ENCODE results near the gene CPTP. TPM values are rescaled to one million over a fixed set of nuclear protein-coding genes. Genes with fewer than 3 reads are reported as not detected.

The CPTP gene
- total RNA-seq, 1 experiment from 2014 or later, result 14.0 TPM

GRCh38 chr1:1281533-1282321 is 42.9 kb upstream of the CPTP start:
- H3K79me2 ChIP-seq (ENCODE audit: insufficient read depth, low read length), result no peaks in the 10 kb centered on the region
- Mint-ChIP-seq H3K27me3 (ENCODE audit: low read depth) (peaks cover 6% of the 10 kb centered on the region), H3K27ac (no peak overlapping the region), H3K9me3 (no peaks in the 10 kb centered on the region; a peak in 1 of 5 replicates), H3K4me1 (0 out of 4 replicates have a peak, but pooled peaks cover 0 to 5% of the 10 kb centered on the region in 2 experiments), H3K36me3 (ENCODE audit: insufficient read depth in 1 of 3, low read depth in 3 of 3) (no peaks in the 10 kb centered on the region), H3K4me3 (no peak overlapping the region)
- H3K27ac ChIP-seq (ENCODE audit: insufficient read length, low read depth, low read length), result no peak overlapping the region
- H2AK5ac ChIP-seq (ENCODE audit: insufficient read length, low read length), result no peak overlapping the region
- no peak overlapping the region for H4K8ac ChIP-seq (replicated peaks; ENCODE audit: insufficient read length, low read depth, low read length)
- H3K9ac ChIP-seq (ENCODE audit: extremely low read depth, insufficient read length, low read length), result no peak overlapping the region
- no peaks in the 10 kb centered on the region for H3K9me3 ChIP-seq (ENCODE audit: control insufficient read depth, low read depth, low read length)
- H2BK5ac ChIP-seq (ENCODE audit: insufficient read length, low read length), result no peak overlapping the region
- no peak overlapping the region for H3K4me2 ChIP-seq (ENCODE audit: insufficient read depth, insufficient read length, low read length)
- H2BK15ac ChIP-seq (ENCODE audit: low read depth, low read length), result no peak overlapping the region
- H3K23me2 ChIP-seq (ENCODE audit: insufficient read length, low read depth, low read length, poor library complexity, severe bottlenecking), result no peaks in the 10 kb centered on the region
- no peak overlapping the region for H4K91ac ChIP-seq (ENCODE audit: insufficient read length, low read depth, low read length)
- DNase-seq, result no peak
- no peak overlapping the region for H2AFZ ChIP-seq (ENCODE audit: low read length)
- no peak for TF ChIP-seq CTCF (conservative IDR thresholded peaks at IDR 0.05)
- H2BK120ac ChIP-seq (ENCODE audit: low read depth, low read length, poor library complexity, severe bottlenecking), result no peak overlapping the region
- no peaks in the 10 kb centered on the region for H3K27me3 ChIP-seq (ENCODE audit: insufficient read depth, low read length)
- H3K79me1 ChIP-seq (ENCODE audit: insufficient read depth, low read depth, low read length, poor library complexity, severe bottlenecking), result no peaks in the 10 kb centered on the region
- H3K4ac ChIP-seq (ENCODE audit: low read depth, low read length), result no peak overlapping the region
- H4K5ac ChIP-seq (ENCODE audit: insufficient read length, low read depth, low read length), result no peak overlapping the region
- H3K4me1 ChIP-seq (ENCODE audit: insufficient read depth, low read length), result no peaks in the 10 kb centered on the region
- no CpG with 5 or more reads among the region's 26 CpGs for WGBS (ENCODE audit: extremely low coverage, insufficient read length, low lambda C conversion rate)
- no peak overlapping the region for H2BK20ac ChIP-seq (ENCODE audit: low read depth, low read length, poor library complexity, severe bottlenecking)
- H3K23ac ChIP-seq (ENCODE audit: insufficient read length, low read depth, low read length), result no peak overlapping the region
- no peak overlapping the region for H3K18ac ChIP-seq (ENCODE audit: insufficient read length, low read depth, low read length)
- no peak overlapping the region for H3K56ac ChIP-seq (ENCODE audit: insufficient read length, low read depth, low read length)
- no peaks in the 10 kb centered on the region for H4K20me1 ChIP-seq (ENCODE audit: control insufficient read depth, insufficient read depth, insufficient read length)
- no peak overlapping the region for H3T11ph ChIP-seq (ENCODE audit: low read length)
- no peak overlapping the region for H2BK12ac ChIP-seq (ENCODE audit: insufficient read length, low read depth, low read length)
- H3K14ac ChIP-seq (ENCODE audit: insufficient read depth, low read length), result no peak overlapping the region; the same call in 1 of the 2 replicates
